K562 (cell line): ENCODE data around the gene STRA6.

Experiments
- CREB1 ChIP-seq, 2 experiments: sonication (generic) in 1 of 2; formaldehyde crosslinking in 1 of 2; IDR thresholded peaks; 2 replicates each; pipeline versions ENCODE4 v1.6.1 to v1.8.0; 2012 to 2022; ENCODE audit warnings: inconsistent platforms in 1 of 2, mild to moderate bottlenecking in 1 of 2, missing genetic modification reagents in 1 of 2, moderate library complexity in 1 of 2
- CREB3L1 ChIP-seq: fragments of 450-650 bp; IDR thresholded peaks from 2 replicates; pipeline ENCODE4 v1.6.1; 2014; ENCODE audit warnings: low read depth, mild to moderate bottlenecking, moderate library complexity, borderline replicate concordance
- POLR2A ChIP-seq: fragments of 450-650 bp; conservative IDR thresholded peaks from 2 replicates; pipeline ENCODE4 v1.6.1; 2016
- SREBF2 ChIP-seq: sonication (generic); formaldehyde crosslinking; IDR thresholded peaks from 2 replicates; pipeline ENCODE4 v1.4.0; 2020; ENCODE audit warnings: mild to moderate bottlenecking, missing genetic modification reagents
- ZFX ChIP-seq: sonication (generic); formaldehyde crosslinking; IDR thresholded peaks from 2 replicates; pipeline ENCODE4 v1.8.0; 2022; ENCODE audit warnings: mild to moderate bottlenecking, missing genetic modification reagents, moderate library complexity
- ZHX1 ChIP-seq: fragments of 150-350 bp; conservative IDR thresholded peaks from 2 replicates; pipeline ENCODE4 v1.6.1; 2014; ENCODE audit warnings: low read length
- ZNF253 ChIP-seq: fragments of 250-450 bp; sonication (Bioruptor Pico); conservative IDR thresholded peaks from 2 replicates; pipeline ENCODE4 v1.6.1; 2021; ENCODE audit warnings: mild to moderate bottlenecking
- TF ChIP-seq, protein P1 (sequence below): sonication (generic); formaldehyde crosslinking; IDR thresholded peaks from 2 replicates; pipeline ENCODE4 v1.8.0; 2022; ENCODE audit warnings: missing genetic modification reagents, mild to moderate bottlenecking, moderate library complexity, borderline replicate concordance

GRCh38 chr15:74220475-74221248 is 18.1 kb upstream of the STRA6 start:
- TF ChIP-seq CREB1 (IDR thresholded peaks at IDR 0.05) (no peak), CREB1 (CRISPR knock-in tag; IDR thresholded peaks at IDR 0.05) (no peak), SREBF2 (CRISPR knock-in tag) (no peak), POLR2A (no peak), ZFX (no peak), ZHX1 (no peak), ZNF253 (CRISPR knock-in tag) (no peak), CREB3L1 (no peak)
- TF ChIP-seq, protein P1, sequence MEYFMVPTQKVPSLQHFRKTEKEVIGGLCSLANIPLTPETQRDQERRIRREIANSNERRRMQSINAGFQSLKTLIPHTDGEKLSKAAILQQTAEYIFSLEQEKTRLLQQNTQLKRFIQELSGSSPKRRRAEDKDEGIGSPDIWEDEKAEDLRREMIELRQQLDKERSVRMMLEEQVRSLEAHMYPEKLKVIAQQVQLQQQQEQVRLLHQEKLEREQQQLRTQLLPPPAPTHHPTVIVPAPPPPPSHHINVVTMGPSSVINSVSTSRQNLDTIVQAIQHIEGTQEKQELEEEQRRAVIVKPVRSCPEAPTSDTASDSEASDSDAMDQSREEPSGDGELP (CRISPR knock-in tag) = no peak
